ENCODE measurements around the gene MYG1.

- TF ChIP-seq POLR2A (IDR thresholded peaks at IDR 0.05; ENCODE audit: low read length) = no peak
- TF ChIP-seq GATA1 (IDR thresholded peaks at IDR 0.05; ENCODE audit: low read depth, low read length) = no peak
Measured at GRCh38 chr12:53279888-53280498, 19.5 kb upstream of the MYG1 start.
